Measurements from ENCODE around the gene ANKHD1. TPM values are rescaled to one million over a fixed set of nuclear protein-coding genes. Genes with fewer than 3 reads are reported as not detected.

ANKHD1 gene
- total and polyA plus RNA-seq, 2 experiments from 2014 or later = 26.1 to 27.9 TPM

DNA sequence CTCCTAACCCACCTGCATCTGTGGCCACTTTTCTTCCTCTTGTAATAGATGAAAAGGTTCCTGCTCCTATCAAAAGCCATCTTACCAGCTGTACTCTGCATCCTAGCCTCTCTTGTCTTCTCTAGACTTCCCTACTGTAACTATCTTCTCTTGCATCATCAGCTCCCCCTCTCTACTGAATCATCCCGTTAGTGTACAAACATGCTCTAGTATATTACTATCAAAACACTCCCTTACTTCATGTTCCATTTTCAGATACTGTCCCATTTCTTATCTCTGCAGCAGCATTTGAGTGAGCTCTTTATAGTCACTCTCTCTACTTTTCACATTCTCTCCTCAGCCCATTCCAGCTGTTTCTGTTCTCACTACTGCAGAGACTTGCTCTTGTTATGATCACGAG lies 152.8 kb downstream of the ANKHD1 start:
- DNase-seq = peak; percentile 77
- H3K4me2 ChIP-seq (ENCODE audit: unreplicated experiment) = peak overlapping the region; percentile 48
- H2AFZ ChIP-seq = no peak overlapping the region
- peaks cover 67% of the 10 kb centered on the region for H3K79me2 ChIP-seq (ENCODE audit: insufficient read depth)
- H3K27ac ChIP-seq = peak overlapping the region; percentile 84
- H3K4me1 ChIP-seq (ENCODE audit: insufficient read depth) = peaks cover 31% of the 10 kb centered on the region
- H3K9ac ChIP-seq = peak overlapping the region; percentile 3; the same call in 1 of the 2 replicates
- H3K9me3 ChIP-seq (ENCODE audit: low read depth) = no peaks in the 10 kb centered on the region
- H3K27me3 ChIP-seq (replicated peaks; ENCODE audit: insufficient read depth) = no peaks in the 10 kb centered on the region
- 0 out of 2 replicates have a peak, but pooled peaks cover 8% of the 10 kb centered on the region for H4K20me1 ChIP-seq (ENCODE audit: insufficient read depth)
- TF ChIP-seq EZH2 (IDR thresholded peaks at IDR 0.05; ENCODE audit: insufficient read depth, poor library complexity, severe bottlenecking) = no peak
- TF ChIP-seq EZH2phosphoT487 (IDR thresholded peaks at IDR 0.05; ENCODE audit: insufficient read depth, low read depth) = no peak
- 51 to 52% methylated on average over 2 of the region's 2 CpGs for WGBS, 2 experiments (ENCODE audit: low coverage in 1 of 2, low lambda C conversion rate in 2 of 2, missing lambda C conversion rate in 2 of 2)
- H3F3A ChIP-seq (ENCODE audit: insufficient read depth) = peaks cover 50% of the 10 kb centered on the region
- H3K36me3 ChIP-seq (ENCODE audit: low read depth) = peaks cover 22% of the 10 kb centered on the region; the same call in 1 of the 2 replicates
- H3K4me3 ChIP-seq = no peak overlapping the region
- no peaks in the 10 kb centered on the region for H3K9me2 ChIP-seq (ENCODE audit: insufficient read depth)
- in situ Hi-C loops (cut with MboI) = no loop called here

DNA sequence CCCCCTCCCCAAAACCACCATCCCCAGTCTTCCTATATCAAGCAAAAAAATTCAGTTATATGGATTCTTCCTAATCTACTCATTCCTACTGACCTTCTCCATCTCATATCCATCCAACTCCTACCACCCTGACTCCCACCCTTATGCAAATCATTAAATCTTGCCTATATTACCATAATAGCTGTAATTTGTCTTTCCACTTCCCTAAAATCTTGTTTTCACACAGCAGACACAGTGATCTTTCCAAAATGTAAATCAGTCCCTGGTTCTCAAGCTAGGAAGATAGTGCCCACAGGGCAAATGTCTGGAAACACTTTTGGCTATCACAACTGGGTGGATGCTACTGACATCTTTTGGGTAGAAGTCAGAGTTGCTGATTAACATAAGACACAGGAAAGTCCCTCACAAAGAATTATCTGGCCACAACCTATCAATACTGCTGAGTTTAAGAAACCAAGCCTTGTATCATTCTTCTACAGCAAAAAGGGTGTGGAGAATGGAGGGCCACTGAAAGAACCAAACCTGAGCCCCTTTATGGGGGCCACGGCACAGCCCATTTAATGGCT lies 154.2 kb downstream of the ANKHD1 start:
- H3K9ac ChIP-seq = peak overlapping the region; percentile 98
- peak overlapping the region; percentile 94 for H3K4me2 ChIP-seq (ENCODE audit: unreplicated experiment)
- DNase-seq = peak; percentile 34
- H2AFZ ChIP-seq = no peak overlapping the region
- peak overlapping the region; percentile 84 for H3K27ac ChIP-seq
- H3K79me2 ChIP-seq (ENCODE audit: insufficient read depth) = peaks cover 64% of the 10 kb centered on the region
- in situ Hi-C loops (cut with MboI) = no loop called here
- TF ChIP-seq EZH2 (IDR thresholded peaks at IDR 0.05; ENCODE audit: insufficient read depth, poor library complexity, severe bottlenecking) (no peak), EZH2phosphoT487 (IDR thresholded peaks at IDR 0.05; ENCODE audit: insufficient read depth, low read depth) (no peak)
- H3K4me3 ChIP-seq = peak overlapping the region; percentile 86
- peaks cover 22% of the 10 kb centered on the region; the same call in 1 of the 2 replicates for H3K36me3 ChIP-seq (ENCODE audit: low read depth)
- H3K9me3 ChIP-seq (ENCODE audit: low read depth) = no peaks in the 10 kb centered on the region
- 0 out of 2 replicates have a peak, but pooled peaks cover 8% of the 10 kb centered on the region for H4K20me1 ChIP-seq (ENCODE audit: insufficient read depth)
- WGBS, 2 experiments (ENCODE audit: low coverage in 1 of 2, low lambda C conversion rate in 2 of 2, missing lambda C conversion rate in 2 of 2) = 100% methylated on average over 1 of the region's 1 CpG
- peaks cover 39% of the 10 kb centered on the region for H3F3A ChIP-seq (ENCODE audit: insufficient read depth)
- H3K27me3 ChIP-seq (replicated peaks; ENCODE audit: insufficient read depth) = no peaks in the 10 kb centered on the region
- peaks cover 31% of the 10 kb centered on the region for H3K4me1 ChIP-seq (ENCODE audit: insufficient read depth)
- no peaks in the 10 kb centered on the region for H3K9me2 ChIP-seq (ENCODE audit: insufficient read depth)

DNA sequence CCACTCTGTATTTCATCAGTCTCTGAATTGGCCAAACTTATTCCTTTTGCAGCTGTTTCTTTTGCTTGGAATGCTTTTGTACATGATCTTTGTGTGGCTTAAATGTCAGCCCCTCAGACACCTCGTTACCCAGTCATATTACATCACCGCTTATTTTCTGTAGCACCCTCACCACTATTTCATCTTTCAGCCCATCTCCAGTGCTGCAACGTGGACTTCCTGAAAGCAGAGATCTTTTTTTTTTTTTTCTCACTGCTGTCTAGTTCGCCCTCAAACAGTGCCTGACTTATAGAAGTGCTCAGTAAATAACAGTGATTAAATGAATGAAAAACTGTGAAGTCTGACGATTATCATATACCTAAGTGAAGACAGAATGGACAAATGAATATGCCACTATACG lies 154.8 kb downstream of the ANKHD1 start:
- H3K4me2 ChIP-seq (ENCODE audit: unreplicated experiment) = peak overlapping the region; percentile 94
- no peaks in the 10 kb centered on the region for H3K27me3 ChIP-seq (replicated peaks; ENCODE audit: insufficient read depth)
- peak overlapping the region; percentile 98 for H3K9ac ChIP-seq
- peak overlapping the region; percentile 84 for H3K27ac ChIP-seq
- H3F3A ChIP-seq (ENCODE audit: insufficient read depth) = peaks cover 34% of the 10 kb centered on the region
- peaks cover 16% of the 10 kb centered on the region; the same call in 1 of the 2 replicates for H3K36me3 ChIP-seq (ENCODE audit: low read depth)
- WGBS, 2 experiments (ENCODE audit: low coverage in 1 of 2, low lambda C conversion rate in 2 of 2, missing lambda C conversion rate in 2 of 2) = 2 to 4% methylated on average over 6 of the region's 6 CpGs
- H3K9me2 ChIP-seq (ENCODE audit: insufficient read depth) = no peaks in the 10 kb centered on the region
- 0 out of 2 replicates have a peak, but pooled peaks cover 8% of the 10 kb centered on the region for H4K20me1 ChIP-seq (ENCODE audit: insufficient read depth)
- no peak for TF ChIP-seq EZH2phosphoT487 (IDR thresholded peaks at IDR 0.05; ENCODE audit: insufficient read depth, low read depth)
- no peak for TF ChIP-seq EZH2 (IDR thresholded peaks at IDR 0.05; ENCODE audit: insufficient read depth, poor library complexity, severe bottlenecking)
- peaks cover 58% of the 10 kb centered on the region for H3K79me2 ChIP-seq (ENCODE audit: insufficient read depth)
- peak overlapping the region; percentile 69; the same call in 1 of the 2 replicates for H2AFZ ChIP-seq
- in situ Hi-C loops (cut with MboI) = no loop called here
- no peaks in the 10 kb centered on the region for H3K9me3 ChIP-seq (ENCODE audit: low read depth)
- peaks cover 31% of the 10 kb centered on the region for H3K4me1 ChIP-seq (ENCODE audit: insufficient read depth)
- DNase-seq = peak; percentile 62
- H3K4me3 ChIP-seq = peak overlapping the region; percentile 86

DNA sequence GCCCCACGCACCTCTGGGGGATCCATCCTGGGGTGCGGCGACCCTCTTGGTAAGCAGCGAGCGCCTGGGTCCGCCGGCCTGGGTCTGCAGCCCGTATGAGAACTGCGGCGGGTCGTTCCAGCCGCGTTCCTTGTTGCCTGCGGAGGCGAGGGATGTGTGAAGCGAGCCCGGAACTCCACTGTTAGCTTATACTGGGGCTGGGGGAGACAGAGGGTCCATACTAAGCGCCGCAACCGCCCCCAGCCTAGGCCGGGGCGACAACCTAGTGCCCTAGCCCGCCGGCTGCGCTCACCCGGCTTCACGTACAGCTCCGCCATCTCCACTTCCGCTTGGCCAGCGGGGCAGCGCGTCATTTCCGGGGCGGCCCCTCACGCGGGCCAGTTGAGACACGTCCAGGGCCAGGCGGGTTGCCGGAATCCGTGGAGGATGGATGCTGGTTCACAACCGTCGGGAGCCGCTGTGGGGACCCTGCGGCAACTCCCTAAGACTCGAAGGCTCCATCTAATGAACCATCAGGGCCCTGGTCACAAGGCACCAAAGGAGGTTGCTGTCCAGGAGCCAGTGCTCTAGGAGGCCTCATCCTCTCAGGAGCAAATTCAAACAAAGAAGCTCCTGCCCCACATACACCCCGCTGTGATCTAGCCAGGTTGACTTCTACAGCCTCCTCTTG lies 155.6 kb downstream of the ANKHD1 start, which contains the start of gene SRA1:
Gene SRA1, minus strand, starts transcription at position 338 of the 670 bp plus-strand sequence. Its CDS starts 21 bp downstream, at position 317.
- no peaks in the 10 kb centered on the region for H3K27me3 ChIP-seq (replicated peaks; ENCODE audit: insufficient read depth)
- H3F3A ChIP-seq (ENCODE audit: insufficient read depth) = peaks cover 34% of the 10 kb centered on the region
- 0 out of 2 replicates have a peak, but pooled peaks cover 11% of the 10 kb centered on the region for H3K36me3 ChIP-seq (ENCODE audit: low read depth)
- H3K27ac ChIP-seq = peak within 1 kb of the TSS; percentile 84
- 1 to 3% methylated on average over 44 to 46 of the region's 46 CpGs for WGBS, 2 experiments (ENCODE audit: low coverage in 1 of 2, low lambda C conversion rate in 2 of 2, missing lambda C conversion rate in 2 of 2)
- H3K9me2 ChIP-seq (ENCODE audit: insufficient read depth) = no peaks in the 10 kb centered on the region
- in situ Hi-C loops (cut with MboI) = no loop called here
- H3K4me3 ChIP-seq = peak within 1 kb of the TSS; percentile 86
- peak; percentile 96 for DNase-seq
- H3K9ac ChIP-seq = peak within 1 kb of the TSS; percentile 98
- 0 out of 2 replicates have a peak, but pooled peaks cover 8% of the 10 kb centered on the region for H4K20me1 ChIP-seq (ENCODE audit: insufficient read depth)
- peak within 1 kb of the TSS; percentile 94 for H3K4me2 ChIP-seq (ENCODE audit: unreplicated experiment)
- peaks cover 31% of the 10 kb centered on the region for H3K4me1 ChIP-seq (ENCODE audit: insufficient read depth)
- peak within 1 kb of the TSS; percentile 69 for H2AFZ ChIP-seq
- H3K79me2 ChIP-seq (ENCODE audit: insufficient read depth) = peaks cover 50% of the 10 kb centered on the region
- no peak for TF ChIP-seq EZH2 (IDR thresholded peaks at IDR 0.05; ENCODE audit: insufficient read depth, poor library complexity, severe bottlenecking)
- no peaks in the 10 kb centered on the region for H3K9me3 ChIP-seq (ENCODE audit: low read depth)
